HG03558 (cell line): Measurements from ENCODE around the gene LRRC8A.
"Not testable (repeated sequence)": the region's sequence is repeated elsewhere in the genome, so short reads cannot be mapped to it uniquely, and the experiment has no call there.

Experiments
- ATAC-seq: cut with Tn5 transposase; IDR thresholded peaks from one replicate; pipeline ENCODE4 v1.9.1; 2021; ENCODE audit warnings: moderate number of reproducible peaks; ENCODE audit not compliant: unreplicated experiment; ENCODE audit errors: extremely low read depth

Gene LRRC8A

GRCh38 chr9:128947277-128947526, 65.3 kb downstream of the LRRC8A start:
- no peak for ATAC-seq

GRCh38 chr9:128947527-128948301, 65.8 kb downstream of the LRRC8A start, which contains the start of the genes DOLK and NUP188:
Gene DOLK, minus strand, starts transcription at chr9:128947603. Its CDS starts 300 bp downstream, at chr9:128947303.
Gene NUP188, plus strand, starts transcription at chr9:128947699. Its CDS starts 21 bp downstream, at chr9:128947720.
- ATAC-seq: peak; percentile 58

GRCh38 chr9:128961403-128961802, 79.5 kb downstream of the LRRC8A start:
- ATAC-seq: not testable (repeated sequence)
